GM23338 (cell line): Measurements from ENCODE around the gene ELOVL6.

ENCODE experiments used
- CTCF ChIP-seq, 2 experiments: fragments of 200-600 bp in 1 of 2; sonication (generic) in 1 of 2; conservative IDR thresholded peaks; 2 replicates each; pipeline versions ENCODE4 v1.5.1 to v1.6.1; 2016 to 2017; ENCODE audit warnings: antibody characterized with exemption in 2 of 2, low read depth in 2 of 2, mild to moderate bottlenecking in 2 of 2, moderate library complexity in 1 of 2
- EZH2phosphoT487 ChIP-seq: fragments of 200-600 bp; sonication (generic); IDR thresholded peaks from one replicate; pipeline ENCODE4 v1.8.1; 2018; ENCODE audit warnings: antibody characterized with exemption; ENCODE audit not compliant: unreplicated experiment
- POLR2AphosphoS5 ChIP-seq: IDR thresholded peaks from 2 replicates; pipeline ENCODE4 v1.6.1; 2016; ENCODE audit warnings: antibody characterized with exemption, low read depth
- REST ChIP-seq: IDR thresholded peaks from one replicate; pipeline ENCODE4 v1.6.1; 2018; ENCODE audit warnings: antibody characterized with exemption; ENCODE audit not compliant: unreplicated experiment

GRCh38 chr4:110084154-110084553 lies 114.3 kb downstream of the ELOVL6 start:
- TF ChIP-seq CTCF (conservative IDR thresholded peaks at IDR 0.05; ENCODE audit: low read depth in 2 of 2), result no peak
- TF ChIP-seq POLR2AphosphoS5, result no peak
- no peak for TF ChIP-seq REST
- TF ChIP-seq EZH2phosphoT487, result no peak
